Kidney epithelial cell (primary cell): Measurements from ENCODE around the gene SUSD2. TPM values are rescaled to one million over a fixed set of nuclear protein-coding genes. Genes with fewer than 3 reads are reported as not detected.
A peak's percentile ranks its signal among the peaks of the same experiment; 100 is the strongest.

ENCODE experiments used
- DNase-seq: peaks from one replicate; pipeline ENCODE4 v3.0.0-alpha.2; 2010; ENCODE audit warnings: low read depth
- H3K27me3 ChIP-seq: 2 replicates; pipeline ENCODE4 v1.6.0; 2011; ENCODE audit warnings: low read length; ENCODE audit not compliant: control insufficient read depth, insufficient read depth
- H3K36me3 ChIP-seq: 2 replicates; pipeline ENCODE4 v1.5.1; 2011; ENCODE audit warnings: low read length; ENCODE audit not compliant: control insufficient read depth, insufficient read depth
- H3K4me3 ChIP-seq: 2 replicates; pipeline ENCODE4 v1.5.1; 2011; ENCODE audit warnings: low read depth, mild to moderate bottlenecking, control low read depth, low read length
- CTCF ChIP-seq: IDR thresholded peaks from 2 replicates; pipeline ENCODE4 v1.5.1; 2011; ENCODE audit warnings: mild to moderate bottlenecking, moderate library complexity, low read length, control low read depth, inconsistent platforms; ENCODE audit not compliant: insufficient read depth, poor library complexity, severe bottlenecking
- total RNA-seq: library from RNA; depleted of rRNA; stranded (reverse); fragments of >200 nt; gene quantifications from 2 replicates; pipeline ENCODE4 v1.2.3, GENCODE V29; 2015

SUSD2 gene
- total RNA-seq, 1 donor from 2014 or later, result 0.17 TPM

GRCh38 chr22:24190596-24191208, 9.4 kb downstream of the SUSD2 start:
- no peak for DNase-seq
- TF ChIP-seq CTCF, result no peak
- Histone ChIP-seq H3K36me3 (no peaks in the 10 kb centered on the region), H3K27me3 (no peaks in the 10 kb centered on the region), H3K4me3 (no peak overlapping the region)

- no peak for TF ChIP-seq CTCF
- no peak for DNase-seq
- Histone ChIP-seq H3K4me3 (no peak overlapping the region), H3K27me3 (no peaks in the 10 kb centered on the region), H3K36me3 (no peaks in the 10 kb centered on the region)
Observed at GRCh38 chr22:24191381-24191841, 10.1 kb downstream of the SUSD2 start.

GRCh38 chr22:24191893-24192292, 10.6 kb downstream of the SUSD2 start:
- TF ChIP-seq CTCF, result no peak
- H3K36me3 ChIP-seq, result no peaks in the 10 kb centered on the region
- no peak overlapping the region for H3K4me3 ChIP-seq
- DNase-seq, result no peak
- H3K27me3 ChIP-seq, result no peaks in the 10 kb centered on the region

GRCh38 chr22:24198682-24199052, 17.4 kb downstream of the SUSD2 start:
- no peaks in the 10 kb centered on the region for H3K27me3 ChIP-seq
- no peak for TF ChIP-seq CTCF
- no peaks in the 10 kb centered on the region for H3K36me3 ChIP-seq
- H3K4me3 ChIP-seq, result no peak overlapping the region
- no peak for DNase-seq

GRCh38 chr22:24200619-24201212, 19.4 kb downstream of the SUSD2 start:
- Histone ChIP-seq H3K36me3 (no peaks in the 10 kb centered on the region), H3K4me3 (no peak overlapping the region), H3K27me3 (no peaks in the 10 kb centered on the region)
- DNase-seq, result peak; percentile 43
- TF ChIP-seq CTCF, result no peak
